ENCODE measurements around the gene KHNYN. TPM values are rescaled to one million over a fixed set of nuclear protein-coding genes. Genes with fewer than 3 reads are reported as not detected.
"Not testable (repeated sequence)": the region's sequence is repeated elsewhere in the genome, so short reads cannot be mapped to it uniquely, and the experiment has no call there.

KHNYN gene
- total and polyA plus RNA-seq, 10 donors, result 10.9 to 90.6 (median 70.5) TPM

DNA sequence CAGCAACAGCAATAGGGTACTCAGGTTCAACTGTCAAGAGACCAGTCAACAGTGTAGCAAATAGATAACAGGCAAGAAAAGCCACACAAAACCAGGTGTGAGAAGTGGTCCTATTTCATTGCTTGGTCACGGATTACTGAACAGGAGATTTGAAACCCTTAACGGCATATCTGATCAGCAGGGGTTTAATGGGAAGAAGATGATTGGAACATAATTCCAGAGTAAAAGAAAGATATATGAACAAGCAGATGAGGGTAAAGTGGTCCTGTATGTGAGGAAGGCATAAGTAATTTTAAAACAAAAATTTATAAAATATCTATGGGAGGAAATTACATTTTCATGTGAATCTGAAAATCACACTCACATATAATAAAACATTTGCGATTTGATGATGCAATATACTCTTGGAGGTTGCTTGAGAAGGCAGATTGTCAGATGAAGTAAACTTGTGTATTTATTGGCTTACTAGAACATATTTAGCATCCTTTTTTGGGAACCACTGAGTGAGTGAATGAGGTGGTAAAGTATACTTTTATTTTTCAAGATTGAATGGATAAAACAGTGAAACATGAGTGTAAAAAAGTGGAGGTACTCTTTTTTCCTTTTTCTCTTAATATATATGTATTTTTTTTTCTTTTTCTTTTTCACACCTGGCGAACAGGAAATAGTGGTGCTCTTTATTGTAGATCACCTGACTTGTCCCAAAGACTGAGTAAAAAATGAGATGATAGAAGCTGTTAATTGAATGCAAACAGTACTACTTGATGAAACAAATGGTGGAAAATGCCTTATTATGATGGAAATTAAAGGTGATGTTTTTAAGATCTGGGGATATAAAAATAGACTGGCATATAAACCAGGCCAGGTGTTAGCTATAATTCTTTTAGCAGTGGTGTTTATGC lies 34.4 kb downstream of the KHNYN start:
- intact Hi-C loops (cut with DNase I; ENCODE audit: low total_unique reads), result no loop called here
- TF ChIP-seq POLR2AphosphoS5 (IDR thresholded peaks at IDR 0.05), result no peak
- TF ChIP-seq, protein P1, sequence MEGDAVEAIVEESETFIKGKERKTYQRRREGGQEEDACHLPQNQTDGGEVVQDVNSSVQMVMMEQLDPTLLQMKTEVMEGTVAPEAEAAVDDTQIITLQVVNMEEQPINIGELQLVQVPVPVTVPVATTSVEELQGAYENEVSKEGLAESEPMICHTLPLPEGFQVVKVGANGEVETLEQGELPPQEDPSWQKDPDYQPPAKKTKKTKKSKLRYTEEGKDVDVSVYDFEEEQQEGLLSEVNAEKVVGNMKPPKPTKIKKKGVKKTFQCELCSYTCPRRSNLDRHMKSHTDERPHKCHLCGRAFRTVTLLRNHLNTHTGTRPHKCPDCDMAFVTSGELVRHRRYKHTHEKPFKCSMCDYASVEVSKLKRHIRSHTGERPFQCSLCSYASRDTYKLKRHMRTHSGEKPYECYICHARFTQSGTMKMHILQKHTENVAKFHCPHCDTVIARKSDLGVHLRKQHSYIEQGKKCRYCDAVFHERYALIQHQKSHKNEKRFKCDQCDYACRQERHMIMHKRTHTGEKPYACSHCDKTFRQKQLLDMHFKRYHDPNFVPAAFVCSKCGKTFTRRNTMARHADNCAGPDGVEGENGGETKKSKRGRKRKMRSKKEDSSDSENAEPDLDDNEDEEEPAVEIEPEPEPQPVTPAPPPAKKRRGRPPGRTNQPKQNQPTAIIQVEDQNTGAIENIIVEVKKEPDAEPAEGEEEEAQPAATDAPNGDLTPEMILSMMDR (IDR thresholded peaks at IDR 0.05 in 8 of 11, conservative IDR thresholded peaks at IDR 0.05 in 3 of 11), result no peak
- no peak for TF ChIP-seq POLR2A (IDR thresholded peaks at IDR 0.05)
- WGBS, 5 donors, result 66 to 93% (median 70%) methylated on average over 4 of the region's 4 CpGs
- Histone ChIP-seq H3K4me1 (peaks cover 0 to 14% (median 0%) of the 10 kb centered on the region in 6 donors), H3K36me3 (no peaks in the 10 kb centered on the region), H3K27me3 (replicated peaks in 1 of 7) (no peaks in the 10 kb centered on the region), H3K4me3 (no peak overlapping the region), H3K9me3 (no peaks in the 10 kb centered on the region), H3K27ac (no peak overlapping the region)
- no peak for DNase-seq

DNA sequence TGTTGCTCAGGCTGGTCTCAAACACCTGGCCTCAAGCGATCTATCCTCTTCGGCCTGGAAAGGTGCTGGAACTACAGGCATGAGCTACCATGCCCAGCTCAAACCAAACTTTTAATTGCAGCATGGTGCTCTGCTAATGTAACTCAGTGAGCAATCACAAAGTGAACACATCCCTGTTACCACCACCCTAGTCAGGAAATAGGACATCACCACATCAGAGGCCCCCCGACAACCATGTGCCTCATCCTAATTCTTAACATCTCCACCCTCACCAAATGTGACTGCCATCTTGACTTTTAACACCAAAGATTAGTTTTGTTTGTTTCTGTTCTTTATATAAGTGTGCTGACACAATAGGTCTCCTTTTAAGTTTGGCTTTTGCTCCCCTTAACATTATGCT lies 35.6 kb downstream of the KHNYN start:
- H3K9me3 ChIP-seq, result no peaks in the 10 kb centered on the region
- WGBS, 5 donors, result 90 to 94% (median 93%) methylated on average over 3 of the region's 3 CpGs
- TF ChIP-seq POLR2A (IDR thresholded peaks at IDR 0.05), result no peak
- no peak for TF ChIP-seq POLR2AphosphoS5 (IDR thresholded peaks at IDR 0.05)
- TF ChIP-seq, protein P1 (IDR thresholded peaks at IDR 0.05 in 8 of 11, conservative IDR thresholded peaks at IDR 0.05 in 3 of 11), result no peak
- DNase-seq, result no peak
- peaks cover 0 to 14% (median 0%) of the 10 kb centered on the region in 6 donors for H3K4me1 ChIP-seq
- no peaks in the 10 kb centered on the region for H3K27me3 ChIP-seq (replicated peaks in 1 of 7)
- intact Hi-C loops (cut with DNase I; ENCODE audit: low total_unique reads), result no loop called here
- H3K36me3 ChIP-seq, result no peaks in the 10 kb centered on the region
- no peak overlapping the region for H3K4me3 ChIP-seq
- no peak overlapping the region for H3K27ac ChIP-seq

DNA sequence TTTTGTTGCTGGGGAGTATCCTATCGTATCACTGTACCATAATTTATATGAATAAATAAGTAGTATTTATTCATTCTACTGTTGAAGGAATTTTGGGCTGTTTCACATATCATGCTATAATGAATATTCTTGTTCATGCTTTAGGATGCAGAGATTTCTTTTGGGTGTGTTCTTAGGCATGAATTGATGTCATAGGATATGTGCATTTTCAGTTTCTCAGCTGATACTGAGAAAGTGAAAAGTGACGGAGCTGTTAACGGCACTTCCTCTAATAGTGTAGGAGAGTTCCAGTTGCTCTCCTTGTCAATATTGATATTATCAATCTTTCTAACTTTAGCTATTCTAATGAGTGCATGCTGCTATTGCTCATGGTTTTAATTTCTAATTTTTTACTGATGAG lies 36.1 kb downstream of the KHNYN start:
- no peak for DNase-seq
- Histone ChIP-seq H3K27ac (no peak overlapping the region), H3K9me3 (no peaks in the 10 kb centered on the region), H3K4me1 (peaks cover 0 to 14% (median 0%) of the 10 kb centered on the region in 6 donors), H3K4me3 (no peak overlapping the region), H3K27me3 (replicated peaks in 1 of 7) (no peaks in the 10 kb centered on the region), H3K36me3 (no peaks in the 10 kb centered on the region)
- intact Hi-C loops (cut with DNase I; ENCODE audit: low total_unique reads), result no loop called here
- WGBS, 5 donors, result 86 to 94% (median 90%) methylated on average over 3 of the region's 3 CpGs
- TF ChIP-seq POLR2A (IDR thresholded peaks at IDR 0.05), result no peak
- TF ChIP-seq POLR2AphosphoS5 (IDR thresholded peaks at IDR 0.05), result no peak
- TF ChIP-seq, protein P1 (IDR thresholded peaks at IDR 0.05 in 8 of 11, conservative IDR thresholded peaks at IDR 0.05 in 3 of 11), result no peak

DNA sequence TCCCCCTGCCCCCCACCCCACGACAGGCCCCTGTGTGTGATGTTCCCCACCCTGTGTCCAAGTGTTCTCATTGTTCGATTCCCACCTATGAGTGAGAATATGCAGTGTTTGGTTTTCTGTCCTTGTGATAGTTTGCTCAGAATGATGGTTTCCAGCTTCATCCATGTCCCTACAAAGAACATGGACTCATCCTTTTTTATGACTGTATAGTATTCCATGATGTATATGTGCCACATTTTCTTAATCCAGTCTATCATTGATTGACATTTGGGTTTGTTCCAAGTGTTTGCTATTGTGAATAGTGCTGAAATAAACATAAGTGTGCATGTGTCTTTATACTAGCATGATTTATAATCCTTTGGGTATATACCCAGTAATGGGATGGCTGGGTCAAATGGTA lies 40.7 kb downstream of the KHNYN start:
- H3K4me1 ChIP-seq; H3K27me3 ChIP-seq (replicated peaks in 1 of 7); H3K9me3 ChIP-seq; DNase-seq; H3K27ac ChIP-seq; H3K4me3 ChIP-seq; intact Hi-C loops (cut with DNase I; ENCODE audit: low total_unique reads); H3K36me3 ChIP-seq: not testable (repeated sequence)
- 83 to 95% (median 86%) methylated on average over 1 to 2 of the region's 2 CpGs for WGBS, 5 donors

All from spleen (tissue), 11 donors.